G401 (cell line): ENCODE measurements around the gene VAMP8. TPM values are rescaled to one million over a fixed set of nuclear protein-coding genes. Genes with fewer than 3 reads are reported as not detected.
A peak's percentile ranks its signal among the peaks of the same experiment; 100 is the strongest.
"Not testable (repeated sequence)": the region's sequence is repeated elsewhere in the genome, so short reads cannot be mapped to it uniquely, and the experiment has no call there.

ENCODE experiments used
- DNase-seq: peaks from one replicate; pipeline ENCODE4 v3.0.0-alpha.2; 2015; ENCODE audit warnings: low spot score
- in situ Hi-C: cut with HindIII; loops from 2 replicates; pipeline ENCODE4 v1.10.0; 2016; ENCODE audit warnings: low sequenced_read_pairs, mixed read lengths
- total RNA-seq: library from RNA; depleted of rRNA; stranded (reverse); fragments of >200 nt; shearing (Covaris generic); gene quantifications from 2 replicates; pipeline ENCODE4 v1.2.3, GENCODE V29; 2014; rRNA removed

Gene VAMP8
- total RNA-seq: 69.9 and 73.2 TPM in 2 replicates

GRCh38 chr2:85577386-85578242 is at the start of gene VAMP8:
VAMP8 (plus strand) TSS chr2:85577586; CDS start chr2:85577647, 61 bp downstream.
- in situ Hi-C loops: no loop called here
- DNase-seq: no peak

GRCh38 chr2:85527787-85528186 is 49.6 kb upstream of the VAMP8 start:
- in situ Hi-C loops: no loop called here

GRCh38 chr2:85528355-85528754 is 49.0 kb upstream of the VAMP8 start:
- in situ Hi-C loops: no loop called here
- DNase-seq: no peak

More at GRCh38 chr2:85527787-85528186, 49.6 kb upstream of the VAMP8 start:
- no peak for DNase-seq

DNA sequence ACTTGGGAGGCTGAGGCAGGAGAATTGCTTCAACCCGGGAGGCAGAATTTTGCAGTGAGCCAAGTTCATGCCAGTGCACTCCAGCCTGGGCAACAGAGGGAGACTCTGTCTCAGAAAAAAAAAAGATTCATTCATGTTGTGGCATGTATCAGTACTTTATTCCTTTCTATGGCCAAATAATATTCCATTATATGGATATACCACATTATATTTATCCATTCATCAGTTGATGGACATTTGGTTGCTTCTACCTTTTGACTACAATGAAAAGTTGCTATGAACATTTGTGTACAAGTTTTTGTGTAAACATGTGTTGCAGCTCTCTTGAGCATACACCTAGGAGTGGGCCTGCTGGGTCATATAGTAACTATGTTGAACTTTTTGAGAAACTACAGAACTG is 47.6 kb upstream of the VAMP8 start:
- in situ Hi-C loops: no loop called here
- no peak for DNase-seq

DNA sequence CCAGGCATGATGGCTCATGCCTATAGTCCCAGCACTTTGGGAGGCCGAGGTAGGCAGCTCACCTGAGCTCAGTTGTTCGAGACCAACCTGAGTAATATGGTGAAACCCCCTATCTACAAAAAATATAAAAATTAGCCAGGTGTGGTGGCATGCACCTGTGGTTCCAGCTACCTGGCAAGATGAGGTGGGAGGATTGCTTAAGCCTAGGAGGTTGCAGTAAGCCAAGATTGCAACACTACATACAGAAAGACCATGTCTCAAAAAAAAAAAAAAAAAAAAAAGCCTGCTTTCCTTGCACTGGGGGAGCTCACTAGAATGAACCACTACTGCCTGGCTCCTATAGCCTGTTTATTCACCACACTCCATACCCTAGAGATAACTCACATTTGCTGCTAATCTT is 45.8 kb upstream of the VAMP8 start:
- no peak for DNase-seq
- in situ Hi-C loops: no loop called here

- in situ Hi-C loops: no loop called here
- DNase-seq: no peak
Observed at GRCh38 chr2:85534099-85534498, 43.3 kb upstream of the VAMP8 start.

DNA sequence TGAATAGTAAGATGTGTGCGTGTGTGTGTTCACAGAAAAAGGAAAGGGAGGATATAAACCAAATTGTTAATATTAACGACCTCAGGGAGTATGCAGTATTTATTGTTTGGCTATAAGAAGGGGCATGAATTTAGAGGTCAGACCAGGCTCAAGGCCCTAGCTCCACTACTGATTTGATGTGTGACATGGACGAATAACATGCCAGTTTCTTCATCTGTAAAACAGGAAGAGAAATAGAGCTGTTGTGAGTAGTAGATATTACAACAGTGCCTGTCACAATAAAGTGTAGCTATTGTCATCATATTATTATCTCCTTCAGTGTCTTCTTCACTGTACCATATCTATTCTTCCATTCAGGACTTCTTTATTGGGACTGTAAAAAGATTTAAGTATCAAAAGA is 42.5 kb upstream of the VAMP8 start:
- no peak for DNase-seq
- in situ Hi-C loops: no loop called here

DNA sequence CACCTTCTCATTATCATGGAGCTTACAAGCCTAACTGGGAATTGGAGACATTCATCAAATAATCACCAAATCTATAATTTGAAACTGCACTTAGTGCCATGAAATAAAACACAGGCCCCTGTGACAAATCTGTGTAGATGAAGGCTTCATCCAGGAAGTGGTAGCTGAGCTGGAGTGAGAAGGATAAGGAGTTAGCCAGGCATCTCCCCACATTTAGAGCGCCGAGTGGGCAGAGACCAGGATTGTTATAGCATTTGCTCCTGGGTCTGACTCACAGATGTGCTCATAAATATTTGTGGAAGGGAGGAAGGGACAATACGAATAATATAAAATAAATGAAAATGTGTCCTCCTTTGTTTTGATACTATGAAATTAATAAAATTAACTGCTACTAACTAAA is 40.9 kb upstream of the VAMP8 start:
- DNase-seq: peak; percentile 39
- in situ Hi-C loops: no loop called here

DNA sequence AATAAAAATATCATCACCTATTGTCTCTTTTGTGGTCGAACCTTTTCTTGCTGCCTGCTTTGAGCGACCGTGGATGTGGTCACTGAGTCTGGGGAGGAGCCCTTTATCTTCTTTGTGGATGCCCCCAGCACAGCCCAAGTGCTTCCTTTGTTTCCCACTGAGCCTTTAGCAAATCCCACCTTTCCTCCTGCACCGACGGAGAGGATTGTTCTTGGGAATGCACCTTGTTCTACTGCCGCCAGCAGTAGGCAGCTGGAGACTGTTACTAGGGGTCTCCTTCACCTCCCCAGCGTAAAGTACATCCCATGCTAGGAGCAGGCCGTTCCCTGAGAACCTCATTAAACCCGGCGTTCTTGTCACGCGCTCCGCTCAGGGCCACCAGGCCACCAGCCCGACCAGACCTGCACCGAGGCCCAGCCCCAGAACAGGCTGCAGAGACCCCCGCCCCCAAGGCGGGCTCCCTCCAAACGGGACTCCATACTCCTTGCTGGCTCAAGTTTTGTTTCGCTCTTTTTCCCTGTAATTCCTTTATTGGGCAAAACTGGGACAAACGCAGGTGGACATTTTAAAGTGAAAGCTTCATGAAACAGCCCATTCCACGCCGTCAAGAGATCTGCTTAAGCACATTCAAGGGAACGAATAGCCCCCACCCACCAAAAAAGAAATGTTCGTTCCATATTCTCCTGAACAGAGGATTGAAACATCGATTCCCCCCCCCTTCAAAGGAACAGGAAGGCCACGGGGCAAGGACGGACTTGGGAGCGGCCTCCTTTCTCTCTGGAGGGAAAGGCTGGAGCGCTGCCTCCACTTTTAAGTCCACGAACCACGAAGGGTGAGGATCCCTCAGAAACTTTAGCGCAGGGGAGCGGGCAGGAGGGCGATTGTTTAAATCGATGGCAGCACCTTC is 39.5 kb upstream of the VAMP8 start:
- peak; percentile 74 for DNase-seq
- in situ Hi-C loops: no loop called here

DNA sequence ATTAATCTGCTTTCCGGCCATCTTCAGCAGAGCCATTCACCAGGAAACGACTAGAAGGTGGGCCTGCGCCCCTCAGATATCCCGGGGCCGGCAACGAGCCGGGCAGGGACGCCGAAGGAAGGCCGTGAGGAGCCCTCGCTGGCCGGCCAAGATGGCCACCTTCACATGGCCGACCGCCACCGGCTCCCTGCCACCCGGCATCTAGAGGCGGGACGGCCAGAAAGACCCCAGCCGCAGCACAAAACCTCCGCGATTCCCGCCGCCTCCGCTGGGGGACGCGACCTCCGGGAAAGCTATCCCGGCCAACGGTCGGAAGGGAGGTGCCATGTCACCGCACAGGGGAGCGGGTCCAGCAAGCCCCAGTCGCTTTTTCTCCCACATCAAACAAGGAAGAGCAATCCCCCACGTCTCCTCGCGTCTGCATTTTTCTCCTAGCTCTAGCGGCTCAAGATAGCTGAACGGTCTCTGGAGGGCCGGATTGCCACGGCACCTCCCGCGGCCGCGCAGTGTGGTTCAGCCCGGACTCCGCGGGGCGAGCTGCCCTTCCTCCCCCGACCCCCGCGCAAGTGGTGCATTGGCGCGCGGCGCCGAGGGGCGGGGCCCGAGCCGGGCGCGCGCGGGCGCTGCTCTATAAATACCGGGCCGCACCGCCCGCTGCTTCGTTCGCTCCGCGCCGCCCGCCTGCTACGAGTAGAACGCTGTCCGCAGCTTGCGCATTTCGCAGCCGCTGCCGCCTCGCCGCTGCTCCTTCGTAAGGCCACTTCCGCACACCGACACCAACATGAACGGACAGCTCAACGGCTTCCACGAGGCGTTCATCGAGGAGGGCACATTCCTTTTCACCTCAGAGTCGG is 38.7 kb upstream of the VAMP8 start, which contains the start of gene MAT2A:
TSS of gene MAT2A (plus strand) at position 662 of the 854 bp plus-strand sequence. CDS start at position 782, 120 bp downstream.
- in situ Hi-C loops: no loop called here
- DNase-seq: peak; percentile 87

DNA sequence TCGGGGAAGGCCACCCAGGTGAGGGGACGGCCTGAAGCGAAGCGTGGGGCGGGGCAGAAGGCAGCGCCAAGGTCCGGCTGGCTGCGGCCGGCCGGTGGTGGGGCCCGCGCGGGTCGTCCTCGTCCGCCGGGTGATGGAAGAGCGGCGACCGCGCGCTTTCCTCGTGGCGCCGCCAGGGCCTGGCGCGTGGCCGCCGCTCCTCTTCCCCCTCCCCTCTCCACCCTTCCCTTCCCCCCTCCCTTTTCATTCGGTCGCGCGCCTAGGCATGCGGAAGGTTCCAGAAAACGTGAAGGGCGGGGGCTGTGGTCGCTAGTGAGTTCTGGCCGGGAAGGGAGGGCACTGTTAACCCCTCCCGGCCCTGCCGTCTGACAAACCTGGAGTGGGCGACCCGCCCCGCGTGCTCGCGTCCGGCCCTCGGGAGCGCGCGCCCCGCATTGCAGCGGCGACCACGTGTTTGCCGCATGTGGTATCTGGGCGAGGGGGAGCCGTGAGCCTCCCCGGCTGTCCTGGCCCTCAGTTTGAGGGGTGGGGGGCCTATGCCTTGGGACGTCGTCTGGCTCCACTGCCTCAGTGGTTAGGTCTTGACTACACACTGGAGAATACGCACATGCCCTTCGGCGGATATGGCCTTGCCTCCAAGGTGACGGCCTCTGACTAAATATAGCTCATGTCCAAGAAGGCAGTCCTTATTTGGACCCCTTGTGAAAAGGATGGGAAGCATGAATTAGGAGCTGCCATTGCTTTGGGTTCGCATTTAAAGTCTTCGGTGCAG is 37.8 kb upstream of the VAMP8 start:
- in situ Hi-C loops: no loop called here
- DNase-seq: peak; percentile 72

DNA sequence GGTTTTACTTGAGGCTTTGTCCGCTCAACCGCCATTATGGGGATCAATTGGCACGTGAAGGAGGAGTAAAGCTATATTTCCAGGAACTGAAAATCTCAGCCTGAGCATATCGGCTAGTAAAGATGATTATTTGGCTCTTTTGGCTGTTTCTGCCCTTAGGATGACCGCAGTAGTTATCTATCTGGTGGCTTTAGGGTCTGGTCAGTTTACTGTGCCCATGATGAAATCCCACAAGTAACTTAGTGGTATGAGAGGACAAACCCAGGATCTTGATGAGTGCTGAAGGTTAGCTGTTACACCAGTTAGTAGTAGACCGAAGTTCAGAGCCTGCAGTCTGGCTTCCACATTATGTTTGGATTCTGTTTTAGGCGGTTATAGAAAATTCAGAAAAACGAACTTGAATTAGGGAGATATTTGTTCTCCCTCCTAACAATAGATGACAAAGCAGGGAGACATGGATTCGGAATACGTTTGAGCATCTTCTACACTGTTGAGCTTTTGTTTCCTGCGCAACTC is 37.2 kb upstream of the VAMP8 start:
- no peak for DNase-seq
- in situ Hi-C loops: no loop called here

DNA sequence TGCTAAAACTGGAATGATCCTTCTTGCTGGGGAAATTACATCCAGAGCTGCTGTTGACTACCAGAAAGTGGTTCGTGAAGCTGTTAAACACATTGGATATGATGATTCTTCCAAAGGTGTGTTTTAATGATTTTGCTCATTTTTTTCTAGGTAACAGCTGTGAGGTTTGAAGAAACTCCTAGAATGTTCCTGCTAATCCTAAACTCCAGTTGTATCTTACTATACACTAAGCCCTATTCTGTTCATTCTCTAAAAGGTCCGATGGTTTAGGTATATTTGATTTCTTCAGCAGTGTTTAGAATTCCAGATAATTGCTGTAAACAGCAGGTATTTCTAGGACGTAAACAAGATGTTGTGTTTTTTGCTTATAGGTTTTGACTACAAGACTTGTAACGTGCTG is 36.1 kb upstream of the VAMP8 start:
- DNase-seq: no peak
- in situ Hi-C loops: no loop called here

GRCh38 chr2:85541753-85542457 is 35.5 kb upstream of the VAMP8 start:
- in situ Hi-C loops: no loop called here
- peak; percentile 53 for DNase-seq

GRCh38 chr2:85542777-85543176 is 34.6 kb upstream of the VAMP8 start:
- DNase-seq: no peak
- in situ Hi-C loops: no loop called here

DNA sequence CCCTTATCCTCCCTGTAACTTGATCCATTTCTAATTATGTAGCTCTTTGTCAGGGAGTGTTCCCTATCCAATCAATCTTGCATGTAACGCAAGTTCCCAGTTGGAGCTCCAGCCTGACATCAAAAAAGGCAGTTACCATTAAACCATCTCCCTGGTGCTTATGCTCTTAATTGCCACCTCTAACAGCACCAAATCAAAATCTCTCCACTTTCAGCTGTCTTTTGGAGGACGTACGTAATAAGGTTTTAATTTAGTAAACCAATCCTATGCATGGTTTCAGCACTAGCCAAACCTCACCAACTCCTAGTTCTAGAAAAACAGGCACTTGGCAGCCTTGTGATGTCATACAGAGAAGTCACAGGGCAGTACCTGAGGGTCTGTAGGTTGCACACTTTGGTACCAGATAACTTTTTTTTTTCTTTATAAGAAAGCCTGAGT is 33.1 kb upstream of the VAMP8 start:
- DNase-seq, in situ Hi-C loops: not testable (repeated sequence)
